ENCODE measurements around the gene NMB. TPM values are rescaled to one million over a fixed set of nuclear protein-coding genes. Genes with fewer than 3 reads are reported as not detected.

Gene NMB
- total RNA-seq, 1 donor from 2014 or later = 9.0 TPM

- peak overlapping the region; percentile 95 for H3K27ac ChIP-seq
- intact Hi-C loops (cut with DNase I) = no loop called here
- H3K4me3 ChIP-seq = peak overlapping the region; percentile 78
- DNase-seq (no peak), ATAC-seq (no peak)
- H3K36me3 ChIP-seq = peaks cover 28% of the 10 kb centered on the region
- H3K9me3 ChIP-seq = no peaks in the 10 kb centered on the region
- no peak for TF ChIP-seq CTCF (IDR thresholded peaks at IDR 0.05)
- no peaks in the 10 kb centered on the region for H3K27me3 ChIP-seq
- H3K4me1 ChIP-seq = peaks cover 36% of the 10 kb centered on the region
These were observed 23.7 kb downstream of the NMB start for GRCh38 chr15:84634228-84634837.

GRCh38 chr15:84633311-84634227 is 24.4 kb downstream of the NMB start:
- peaks cover 21% of the 10 kb centered on the region for H3K36me3 ChIP-seq
- intact Hi-C loops (cut with DNase I) = no loop called here
- DNase-seq (peak; percentile 89), ATAC-seq (peak; percentile 83)
- no peak for TF ChIP-seq CTCF (IDR thresholded peaks at IDR 0.05)
- H3K4me1 ChIP-seq = peaks cover 36% of the 10 kb centered on the region
- no peaks in the 10 kb centered on the region for H3K9me3 ChIP-seq
- no peaks in the 10 kb centered on the region for H3K27me3 ChIP-seq
- H3K4me3 ChIP-seq = peak overlapping the region; percentile 78
- peak overlapping the region; percentile 95 for H3K27ac ChIP-seq

GRCh38 chr15:84631706-84632272 is 26.2 kb downstream of the NMB start:
- H3K36me3 ChIP-seq = peaks cover 5% of the 10 kb centered on the region
- no peaks in the 10 kb centered on the region for H3K9me3 ChIP-seq
- H3K27ac ChIP-seq = peak overlapping the region; percentile 88
- peak overlapping the region; percentile 78 for H3K4me3 ChIP-seq
- DNase-seq (no peak), ATAC-seq (no peak)
- H3K4me1 ChIP-seq = peaks cover 36% of the 10 kb centered on the region
- no peak for TF ChIP-seq CTCF (IDR thresholded peaks at IDR 0.05)
- H3K27me3 ChIP-seq = no peaks in the 10 kb centered on the region
- intact Hi-C loops (cut with DNase I) = no loop called here

GRCh38 chr15:84629033-84629432 is 29.0 kb downstream of the NMB start:
- DNase-seq (no peak), ATAC-seq (no peak)
- H3K9me3 ChIP-seq = no peaks in the 10 kb centered on the region
- peaks cover 16% of the 10 kb centered on the region for H3K4me1 ChIP-seq
- H3K36me3 ChIP-seq = no peaks in the 10 kb centered on the region
- H3K27me3 ChIP-seq = no peaks in the 10 kb centered on the region
- no peak overlapping the region for H3K4me3 ChIP-seq
- intact Hi-C loops (cut with DNase I) = no loop called here
- no peak for TF ChIP-seq CTCF (IDR thresholded peaks at IDR 0.05)
- H3K27ac ChIP-seq = no peak overlapping the region

GRCh38 chr15:84625123-84625522 is 32.9 kb downstream of the NMB start:
- no peak for TF ChIP-seq CTCF (IDR thresholded peaks at IDR 0.05)
- intact Hi-C loops (cut with DNase I) = no loop called here
- DNase-seq (no peak), ATAC-seq (no peak)
- H3K4me3 ChIP-seq = no peak overlapping the region
- no peak overlapping the region for H3K27ac ChIP-seq
- H3K36me3 ChIP-seq = no peaks in the 10 kb centered on the region
- H3K4me1 ChIP-seq = no peaks in the 10 kb centered on the region
- H3K27me3 ChIP-seq = no peaks in the 10 kb centered on the region
- peaks cover 17% of the 10 kb centered on the region for H3K9me3 ChIP-seq
